K562 treated with DMSO at 1 percent for 4 hours (cell line): ENCODE measurements around the gene GOLGA6L6. TPM values are rescaled to one million over a fixed set of nuclear protein-coding genes. Genes with fewer than 3 reads are reported as not detected.

Source experiments
- total RNA-seq: library from RNA; unstranded; fragments of 300-600 nt; gene quantifications from 2 replicates; pipeline ENCODE4 v1.2.3, GENCODE V29; 2022; ENCODE audit not compliant: insufficient read depth

The GOLGA6L6 gene, protein sequence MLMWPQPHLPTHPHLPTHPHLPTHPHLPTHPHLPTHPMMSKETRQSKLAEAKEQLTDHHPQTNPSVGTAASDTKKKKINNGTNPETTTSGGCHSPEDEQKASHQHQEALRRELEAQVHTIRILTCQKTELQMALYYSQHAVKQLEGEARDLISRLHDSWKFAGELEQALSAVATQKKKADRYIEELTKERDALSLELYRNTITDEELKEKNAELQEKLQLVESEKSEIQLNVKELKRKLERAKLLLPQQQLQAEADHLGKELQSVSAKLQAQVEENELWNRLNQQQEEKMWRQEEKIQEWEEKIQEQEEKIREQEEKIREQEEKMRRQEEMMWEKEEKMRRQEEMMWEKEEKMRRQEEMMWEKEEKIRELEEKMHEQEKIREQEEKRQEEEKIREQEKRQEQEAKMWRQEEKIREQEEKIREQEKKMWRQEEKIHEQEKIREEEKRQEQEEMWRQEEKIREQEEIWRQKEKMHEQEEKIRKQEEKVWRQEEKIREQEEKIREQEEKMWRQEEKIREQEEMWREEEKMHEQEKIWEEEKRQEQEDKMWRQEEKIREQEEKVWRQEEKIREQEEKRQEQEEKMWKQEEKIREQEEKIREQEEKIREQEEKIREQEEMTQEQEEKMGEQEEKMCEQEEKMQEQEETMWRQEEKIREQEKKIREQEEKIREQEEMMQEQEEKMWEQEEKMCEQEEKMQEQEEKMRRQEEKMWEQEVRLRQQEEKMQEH
- total RNA-seq, result not detected in 2 replicates

DNA sequence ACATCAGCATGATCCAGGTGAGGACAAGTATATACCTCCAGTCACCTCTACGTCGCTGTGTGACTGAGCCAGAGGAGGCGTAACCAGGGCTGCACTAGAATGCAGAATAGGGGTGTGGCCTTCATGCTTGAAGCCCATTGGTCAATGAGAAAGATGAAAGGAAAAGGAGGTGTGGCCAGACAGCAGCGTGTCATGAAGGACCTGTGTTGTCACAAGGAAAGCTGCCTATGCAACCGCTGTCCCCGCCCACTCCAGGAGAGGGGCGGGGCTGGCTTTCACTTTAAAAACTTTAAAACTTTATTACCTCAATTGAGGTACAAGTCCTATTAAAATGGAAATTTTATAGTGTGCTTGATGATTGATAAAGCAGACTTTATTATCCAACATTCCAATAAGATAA lies at the start of gene GOLGA6L6:
TSS of gene GOLGA6L6 (minus strand) at position 101 of the 400 bp plus-strand sequence. CDS start at position 10, 91 bp downstream.

